NCI-H1092 treated with DMSO at 0.1 percent for 48 hours (cell line): ENCODE data around the gene ARHGEF7.

Experiments
- DNase-seq: peaks from one replicate; lab custom pipeline; 2025; lab: John Stamatoyannopoulos, UW

ARHGEF7 gene

GRCh38 chr13:111278743-111279652 is 163.9 kb downstream of the ARHGEF7 start:
- DNase-seq = no peak

GRCh38 chr13:111280226-111280625 is 165.1 kb downstream of the ARHGEF7 start:
- no peak for DNase-seq

DNA sequence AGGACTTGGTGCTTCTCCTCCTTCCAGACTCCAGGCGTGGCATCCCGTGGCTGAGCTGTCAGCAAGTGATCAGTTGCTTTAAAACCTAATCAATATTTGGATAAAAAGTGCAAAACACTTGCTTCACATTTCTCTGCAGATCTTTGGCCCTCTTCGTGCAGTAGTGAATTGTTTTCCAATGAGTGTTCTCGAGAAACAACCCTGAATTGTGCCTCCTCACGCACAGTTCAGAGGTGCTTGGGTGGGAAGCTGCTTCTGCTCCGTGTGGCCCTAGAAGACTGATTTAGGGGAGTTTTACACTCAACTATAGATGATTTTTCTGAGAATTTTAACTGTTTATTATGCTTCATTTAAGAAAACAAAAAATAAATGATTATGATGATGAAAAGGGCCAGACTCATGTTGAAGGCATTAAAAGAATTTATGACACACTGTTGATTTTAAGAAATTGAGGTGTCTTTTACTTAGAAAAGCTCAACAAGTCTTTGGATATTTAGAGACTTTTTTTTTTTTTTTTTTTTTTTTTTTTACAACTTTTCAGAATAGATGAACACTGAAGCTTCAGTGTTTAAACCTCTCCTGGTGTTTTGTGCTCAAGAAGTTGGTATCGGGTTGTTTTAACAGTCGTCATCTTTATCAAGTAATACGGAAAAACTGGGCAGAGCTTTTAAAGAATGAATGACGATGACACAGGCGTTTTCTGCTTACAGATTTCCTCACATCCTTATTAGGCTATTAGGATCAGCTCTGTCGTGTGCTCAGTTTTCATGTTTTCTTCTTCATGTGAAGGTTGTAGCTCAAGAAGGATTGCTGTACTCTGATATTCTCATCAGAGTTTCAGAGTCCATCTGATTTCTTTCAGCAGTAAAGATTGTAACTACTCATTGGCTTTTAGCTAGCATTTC is 165.8 kb downstream of the ARHGEF7 start:
- no peak for DNase-seq

DNA sequence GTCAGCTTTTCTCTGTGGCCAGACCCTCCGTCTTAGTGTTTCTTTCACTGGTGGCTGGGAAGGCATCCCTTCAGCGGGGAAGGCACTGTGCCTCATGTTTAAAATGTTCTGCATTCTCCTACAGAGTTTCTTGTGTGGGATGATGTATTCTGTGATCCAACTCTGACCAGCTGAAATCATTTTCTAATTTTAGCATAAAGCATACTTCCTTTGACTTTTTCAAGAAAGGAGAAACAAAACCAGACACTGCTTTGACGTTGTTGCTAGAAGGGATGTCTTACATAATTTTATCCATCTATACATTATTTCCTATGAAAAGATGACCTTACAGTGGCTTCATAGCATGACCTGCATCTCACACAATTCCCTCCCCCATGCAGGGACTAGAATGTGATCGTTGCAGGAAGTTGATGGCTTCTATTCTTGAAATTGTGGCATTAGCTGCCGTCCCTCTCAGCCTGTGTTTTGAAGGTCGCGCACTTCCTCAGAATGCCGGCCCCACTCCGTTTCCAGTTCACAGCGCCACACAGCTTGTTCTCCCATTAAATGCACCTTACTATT is 166.7 kb downstream of the ARHGEF7 start:
- peak; percentile 73 for DNase-seq

DNA sequence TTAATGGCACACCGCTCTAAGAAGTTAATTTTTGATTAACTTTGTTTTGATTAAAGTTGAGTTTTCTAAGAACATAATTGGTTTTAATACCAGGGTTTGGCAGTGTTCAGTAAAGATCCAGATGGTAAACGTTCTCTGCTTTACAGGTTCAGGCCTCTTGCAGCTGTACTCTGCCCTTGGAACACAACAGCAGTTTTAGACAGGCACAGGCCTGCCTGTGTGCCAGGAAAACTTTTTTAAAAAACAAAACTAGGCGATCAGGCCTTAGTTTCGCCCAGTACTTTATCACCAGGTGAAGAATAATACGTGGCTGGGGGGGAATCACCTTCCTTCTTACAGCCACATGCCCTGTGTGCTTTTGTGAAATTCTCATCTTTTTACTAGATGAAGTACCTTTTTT is 167.3 kb downstream of the ARHGEF7 start:
- peak; percentile 78 for DNase-seq

- DNase-seq = peak; percentile 81
Observed at GRCh38 chr13:111282997-111283396, 167.9 kb downstream of the ARHGEF7 start.

GRCh38 chr13:111283457-111283856 is 168.3 kb downstream of the ARHGEF7 start:
- DNase-seq = peak; percentile 41

DNA sequence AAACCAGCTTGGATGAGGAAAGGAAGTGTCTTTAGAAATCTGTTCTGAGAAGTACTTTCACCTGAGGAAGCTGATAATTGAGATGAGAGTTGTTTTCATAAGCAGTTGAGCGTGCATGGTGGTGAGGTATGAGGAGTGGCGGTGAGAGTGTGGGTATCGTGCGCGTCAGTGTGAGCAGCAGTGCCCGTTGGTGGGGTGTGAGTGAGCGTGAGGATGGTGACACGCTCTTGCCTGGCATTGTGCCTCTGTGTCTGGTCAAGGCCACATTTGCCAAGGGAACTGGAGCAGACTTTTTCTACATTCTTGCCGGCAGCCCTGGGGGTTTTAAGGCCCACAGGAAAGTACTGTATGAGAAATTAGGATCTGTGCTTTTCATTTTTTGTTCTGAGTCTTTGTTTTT is 168.9 kb downstream of the ARHGEF7 start:
- DNase-seq = peak; percentile 38

DNA sequence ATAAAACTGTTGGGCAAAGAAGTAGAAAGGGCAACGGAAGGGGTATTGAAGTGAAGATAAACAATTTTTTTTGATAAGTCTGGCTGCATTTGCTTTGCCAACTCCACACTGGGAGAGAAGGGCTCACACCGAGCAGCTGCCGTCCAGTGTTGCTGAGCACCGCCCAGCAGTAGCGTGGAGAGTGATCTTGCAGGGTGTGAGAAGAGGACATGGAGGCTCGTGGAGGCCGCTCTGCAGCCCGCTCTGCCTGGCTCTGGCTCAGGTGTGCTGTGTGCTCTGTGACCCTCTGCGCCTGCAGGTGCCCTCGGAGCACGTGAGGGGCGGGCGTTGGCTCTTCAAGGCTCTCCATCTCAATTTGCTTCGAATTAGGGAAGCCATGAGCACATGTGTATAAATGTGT is 169.5 kb downstream of the ARHGEF7 start:
- DNase-seq = peak; percentile 22

DNA sequence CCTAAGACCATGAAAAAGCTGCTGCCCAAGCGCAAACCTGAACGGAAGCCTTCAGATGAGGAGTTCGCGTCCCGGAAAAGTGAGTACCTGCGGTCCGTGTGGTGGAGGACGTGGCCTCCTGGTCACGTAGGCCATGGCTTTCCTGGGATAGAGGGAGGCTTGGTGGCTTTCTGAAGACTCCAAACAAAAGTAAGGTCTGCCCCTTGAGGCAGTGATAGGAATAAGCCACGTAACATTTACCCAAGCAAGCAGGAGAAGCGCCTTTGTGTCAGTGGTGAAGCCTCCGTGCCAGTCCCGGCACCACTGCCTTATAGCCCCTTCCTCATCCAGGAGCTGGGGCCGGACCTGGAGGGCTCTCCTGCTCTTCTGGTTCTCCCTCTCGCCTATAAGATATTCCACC is 171.1 kb downstream of the ARHGEF7 start:
- DNase-seq = no peak

DNA sequence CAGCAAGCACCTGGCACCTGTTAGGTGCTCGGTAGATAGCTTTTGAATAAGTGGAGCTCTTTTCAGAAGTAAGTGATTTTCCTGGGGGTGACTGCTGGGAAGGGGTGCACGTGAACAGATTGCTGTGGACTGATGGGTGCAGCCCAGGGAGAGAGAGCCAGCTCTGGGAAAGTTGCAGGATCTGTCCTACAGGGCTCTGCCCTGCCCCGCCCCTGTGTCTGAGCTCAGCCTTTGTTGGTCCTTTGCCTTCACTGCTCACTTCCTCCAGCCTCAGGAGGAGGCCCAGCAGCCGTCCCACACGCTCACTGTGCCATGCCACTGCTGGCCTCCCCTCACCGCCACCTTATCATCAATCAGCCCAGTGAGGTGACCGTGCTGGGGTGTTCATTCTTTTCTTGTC is 171.6 kb downstream of the ARHGEF7 start:
- no peak for DNase-seq

- peak; percentile 65 for DNase-seq
Observed at GRCh38 chr13:111287201-111287600, 172.1 kb downstream of the ARHGEF7 start.

- DNase-seq = no peak
Observed at GRCh38 chr13:111288276-111288675, 173.2 kb downstream of the ARHGEF7 start.

DNA sequence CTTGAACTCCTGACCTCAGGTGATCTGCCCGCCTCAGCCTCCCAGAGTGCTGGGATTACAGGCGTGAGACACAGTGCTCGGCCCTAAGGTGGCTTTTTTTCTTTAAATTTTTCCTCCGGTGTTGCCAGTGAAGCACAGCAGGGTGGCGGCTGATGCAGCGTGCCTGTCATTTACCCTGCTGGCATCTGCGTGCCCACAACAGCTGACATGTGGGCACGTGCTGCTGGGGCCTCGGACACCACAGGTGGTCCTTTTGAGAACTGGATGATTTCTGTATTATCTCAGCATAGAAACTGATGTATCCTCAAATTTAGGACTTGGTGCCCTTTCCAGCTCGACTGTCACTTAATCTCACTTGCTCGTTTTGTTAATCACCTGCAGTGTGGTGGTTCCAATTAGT is 174.1 kb downstream of the ARHGEF7 start:
- DNase-seq = no peak

GRCh38 chr13:111291908-111292307 is 176.8 kb downstream of the ARHGEF7 start:
- DNase-seq = no peak

DNA sequence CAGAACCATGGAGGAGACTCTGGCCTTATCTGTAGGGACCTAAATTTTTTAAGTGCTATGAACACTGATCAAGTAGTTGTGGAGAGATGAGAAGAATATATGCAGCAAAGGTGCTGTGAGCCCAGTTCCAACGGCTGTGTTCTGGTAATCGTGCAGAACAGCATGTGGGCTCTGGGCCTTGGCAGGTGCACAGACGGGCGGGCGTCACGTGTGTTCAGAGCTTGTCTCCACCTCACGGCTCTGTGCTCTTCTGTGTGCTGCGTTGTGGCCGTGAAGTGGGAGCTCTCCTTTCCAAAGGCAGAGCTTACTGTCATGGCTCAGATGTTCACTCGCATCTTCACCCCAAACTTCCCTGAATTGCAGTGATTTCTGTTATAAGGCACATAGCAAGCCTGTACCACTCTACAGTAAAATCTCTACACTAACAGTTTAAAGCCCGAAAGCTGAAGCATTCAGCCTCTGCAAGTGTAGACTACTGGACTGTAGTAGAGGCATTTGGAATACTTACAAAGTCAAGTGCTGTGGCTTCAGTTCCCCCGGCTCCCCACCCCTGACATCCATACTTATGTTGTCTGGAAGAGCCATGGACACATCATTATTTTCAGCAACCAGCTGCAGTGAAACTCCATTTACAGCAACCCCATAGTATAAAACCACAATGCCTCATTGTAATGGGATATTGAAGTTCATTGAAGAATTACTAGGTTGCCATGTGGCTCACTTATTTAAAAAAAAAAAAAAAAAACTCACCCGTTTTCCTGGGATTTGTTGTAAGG is 177.8 kb downstream of the ARHGEF7 start:
- peak; percentile 59 for DNase-seq

DNA sequence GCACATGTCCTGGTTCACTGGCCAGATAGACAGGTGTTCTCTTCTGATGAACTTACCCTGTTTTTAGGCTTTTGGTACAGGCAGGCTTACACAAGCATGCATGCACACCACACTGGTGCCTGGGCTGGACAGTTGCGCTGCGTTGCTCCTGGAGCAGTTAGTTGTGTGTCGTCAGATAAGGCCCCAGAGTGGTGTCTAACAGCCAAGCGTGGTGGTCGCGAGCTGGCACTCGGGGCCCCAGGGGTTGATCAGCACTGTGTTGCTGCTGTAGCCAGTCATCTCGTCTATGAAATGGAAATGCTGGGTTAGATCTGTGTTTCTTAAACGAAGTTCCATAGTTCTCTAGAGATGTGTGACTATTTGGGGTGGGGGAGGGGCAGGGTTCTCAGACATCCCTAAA is 180.8 kb downstream of the ARHGEF7 start:
- DNase-seq = no peak

GRCh38 chr13:111296417-111296816 is 181.3 kb downstream of the ARHGEF7 start:
- DNase-seq = no peak

GRCh38 chr13:111298214-111298975 is 183.3 kb downstream of the ARHGEF7 start:
- no peak for DNase-seq

DNA sequence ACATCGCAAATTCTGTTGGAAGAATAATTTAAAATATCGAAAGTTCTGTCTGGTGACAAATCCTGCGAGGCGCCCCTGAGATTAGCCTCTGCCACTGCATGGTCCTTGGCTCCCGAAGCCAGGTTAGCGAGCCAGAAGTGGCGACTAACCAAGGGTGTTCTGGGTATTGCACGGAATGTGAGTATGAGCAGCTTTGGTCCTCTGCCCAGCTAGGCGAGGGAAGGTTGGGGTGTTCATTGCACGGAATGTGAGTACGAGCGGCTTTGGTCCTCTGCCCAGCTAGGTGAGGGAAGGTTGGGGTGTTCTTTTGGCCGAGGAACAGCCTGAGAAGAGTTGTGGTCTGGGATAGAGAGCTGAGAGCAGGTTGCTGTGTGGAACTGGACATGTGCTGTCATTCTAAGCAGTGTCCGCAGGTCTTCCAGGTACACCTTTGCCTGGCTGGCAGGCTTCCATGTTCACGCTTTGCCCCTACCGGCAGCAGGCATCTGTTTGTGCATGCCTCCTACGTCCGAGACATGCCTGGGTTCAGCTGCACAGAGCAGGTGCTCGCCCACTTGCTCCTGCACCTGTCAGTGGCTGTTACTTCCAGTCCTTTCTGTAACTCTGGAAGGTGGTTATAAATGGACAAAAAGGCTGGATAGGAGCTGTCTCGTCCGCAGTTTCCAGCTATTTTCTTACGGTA is 187.1 kb downstream of the ARHGEF7 start:
- peak; percentile 25 for DNase-seq
